Measurements from ENCODE around the gene NKX6-2.

- TF ChIP-seq, protein P1, sequence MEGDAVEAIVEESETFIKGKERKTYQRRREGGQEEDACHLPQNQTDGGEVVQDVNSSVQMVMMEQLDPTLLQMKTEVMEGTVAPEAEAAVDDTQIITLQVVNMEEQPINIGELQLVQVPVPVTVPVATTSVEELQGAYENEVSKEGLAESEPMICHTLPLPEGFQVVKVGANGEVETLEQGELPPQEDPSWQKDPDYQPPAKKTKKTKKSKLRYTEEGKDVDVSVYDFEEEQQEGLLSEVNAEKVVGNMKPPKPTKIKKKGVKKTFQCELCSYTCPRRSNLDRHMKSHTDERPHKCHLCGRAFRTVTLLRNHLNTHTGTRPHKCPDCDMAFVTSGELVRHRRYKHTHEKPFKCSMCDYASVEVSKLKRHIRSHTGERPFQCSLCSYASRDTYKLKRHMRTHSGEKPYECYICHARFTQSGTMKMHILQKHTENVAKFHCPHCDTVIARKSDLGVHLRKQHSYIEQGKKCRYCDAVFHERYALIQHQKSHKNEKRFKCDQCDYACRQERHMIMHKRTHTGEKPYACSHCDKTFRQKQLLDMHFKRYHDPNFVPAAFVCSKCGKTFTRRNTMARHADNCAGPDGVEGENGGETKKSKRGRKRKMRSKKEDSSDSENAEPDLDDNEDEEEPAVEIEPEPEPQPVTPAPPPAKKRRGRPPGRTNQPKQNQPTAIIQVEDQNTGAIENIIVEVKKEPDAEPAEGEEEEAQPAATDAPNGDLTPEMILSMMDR (IDR thresholded peaks at IDR 0.05) = no peak
- no peak for TF ChIP-seq POLR2A (IDR thresholded peaks at IDR 0.05)
Observed at GRCh38 chr10:132743925-132744490, 41.9 kb downstream of the NKX6-2 start.
